Measurements from ENCODE around the gene ZMAT5. TPM values are rescaled to one million over a fixed set of nuclear protein-coding genes. Genes with fewer than 3 reads are reported as not detected.

Gene ZMAT5
- 20.5 and 21.0 TPM in 2 replicates for total RNA-seq (2022)
- Bru-seq, nascent RNA, result percentile 49 among the genes with signal in this experiment
- BruChase-seq, experiment 1, labeled RNA remaining after a 6-hour chase, result percentile 61 among the genes with signal in this experiment
- BruChase-seq, experiment 2, labeled RNA remaining after a 2-hour chase, result percentile 63 among the genes with signal in this experiment
- long read RNA-seq, transcript ZMAT5-201 (6 exons, 899 nt), result major isoform, 12 of 46 reads
- long read RNA-seq, partial matches to known transcripts, result 6 of 46 reads
- long read RNA-seq, other reads (novel, unspliced or antisense), result 28 of 46 reads

DNA sequence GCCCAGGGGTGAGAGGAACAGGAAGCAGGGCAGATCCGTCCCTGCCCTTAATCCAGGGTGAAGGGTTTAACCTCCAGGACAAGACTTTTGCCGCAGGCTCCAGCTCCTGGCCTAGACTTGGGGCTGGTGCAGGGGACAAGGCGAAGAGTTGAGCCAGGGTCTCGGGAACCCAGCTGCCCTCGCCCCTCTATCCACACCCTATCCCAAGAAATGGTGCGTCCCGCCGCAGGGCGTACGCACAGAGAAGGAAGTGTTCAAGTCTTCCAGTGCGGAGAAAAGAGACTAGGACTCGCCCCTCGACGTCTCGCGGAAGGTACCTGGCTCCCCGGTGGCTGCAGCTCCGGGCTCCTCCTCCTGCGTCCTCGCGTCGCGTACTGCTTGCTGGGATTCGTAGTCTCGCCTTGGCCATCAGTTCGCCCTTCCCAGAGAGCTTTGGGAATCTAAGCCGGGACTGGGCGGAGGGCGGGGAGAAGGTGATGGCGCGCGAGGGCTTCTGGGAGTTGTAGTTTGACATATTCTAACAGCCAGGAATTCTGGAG, at the start of gene ZMAT5:
TSS of gene ZMAT5 (minus strand) at position 376 of the 539 bp plus-strand sequence. CDS start 18,463 bp downstream, outside the sequence.
- intact Hi-C loops (cut with micrococcal nuclease; ENCODE audit: unreplicated experiment), result loop anchor here (5.0 kb wide), 1 partner anchor 64 kb away; no protein-coding TSS in a partner anchor
- BruUV-seq (replicated peaks), result no TSS peak
- TF ChIP-seq, protein P1, sequence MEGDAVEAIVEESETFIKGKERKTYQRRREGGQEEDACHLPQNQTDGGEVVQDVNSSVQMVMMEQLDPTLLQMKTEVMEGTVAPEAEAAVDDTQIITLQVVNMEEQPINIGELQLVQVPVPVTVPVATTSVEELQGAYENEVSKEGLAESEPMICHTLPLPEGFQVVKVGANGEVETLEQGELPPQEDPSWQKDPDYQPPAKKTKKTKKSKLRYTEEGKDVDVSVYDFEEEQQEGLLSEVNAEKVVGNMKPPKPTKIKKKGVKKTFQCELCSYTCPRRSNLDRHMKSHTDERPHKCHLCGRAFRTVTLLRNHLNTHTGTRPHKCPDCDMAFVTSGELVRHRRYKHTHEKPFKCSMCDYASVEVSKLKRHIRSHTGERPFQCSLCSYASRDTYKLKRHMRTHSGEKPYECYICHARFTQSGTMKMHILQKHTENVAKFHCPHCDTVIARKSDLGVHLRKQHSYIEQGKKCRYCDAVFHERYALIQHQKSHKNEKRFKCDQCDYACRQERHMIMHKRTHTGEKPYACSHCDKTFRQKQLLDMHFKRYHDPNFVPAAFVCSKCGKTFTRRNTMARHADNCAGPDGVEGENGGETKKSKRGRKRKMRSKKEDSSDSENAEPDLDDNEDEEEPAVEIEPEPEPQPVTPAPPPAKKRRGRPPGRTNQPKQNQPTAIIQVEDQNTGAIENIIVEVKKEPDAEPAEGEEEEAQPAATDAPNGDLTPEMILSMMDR (IDR thresholded peaks at IDR 0.05; ENCODE audit: unreplicated experiment), result no peak
- H3K27me3 Mint-ChIP-seq (ENCODE audit: unreplicated experiment), result no peaks in the 10 kb centered on the region
- DNase-seq, result peak; percentile 96
- peak within 1 kb of the TSS; percentile 94 for H3K27ac Mint-ChIP-seq (ENCODE audit: unreplicated experiment)
- H3K4me3 Mint-ChIP-seq (ENCODE audit: low read depth, unreplicated experiment), result peak within 1 kb of the TSS; percentile 98
- peaks cover 51% of the 10 kb centered on the region for H3K36me3 Mint-ChIP-seq (ENCODE audit: insufficient read depth, unreplicated experiment)
- H3K9me3 Mint-ChIP-seq (ENCODE audit: low read depth, unreplicated experiment), result no peaks in the 10 kb centered on the region
- peaks cover 31% of the 10 kb centered on the region for H3K4me1 Mint-ChIP-seq (ENCODE audit: low read depth, unreplicated experiment)
- CTCF ChIA-PET, result interaction anchor here (0.6 to 1.3 kb wide), 6 partner anchors 13 to 322 kb away, joined by 3 to 13 read pairs (median 4); no protein-coding TSS in a partner anchor

GRCh38 chr22:29816539-29816938, 49.7 kb upstream of the ZMAT5 start:
- H3K4me3 Mint-ChIP-seq (ENCODE audit: low read depth, unreplicated experiment), result no peak overlapping the region
- no TSS peak for BruUV-seq (replicated peaks)
- intact Hi-C loops (cut with micrococcal nuclease; ENCODE audit: unreplicated experiment), result no loop called here
- no peaks in the 10 kb centered on the region for H3K27me3 Mint-ChIP-seq (ENCODE audit: unreplicated experiment)
- no peak for DNase-seq
- H3K9me3 Mint-ChIP-seq (ENCODE audit: low read depth, unreplicated experiment), result no peaks in the 10 kb centered on the region
- H3K4me1 Mint-ChIP-seq (ENCODE audit: low read depth, unreplicated experiment), result peaks cover 34% of the 10 kb centered on the region
- no peak overlapping the region for H3K27ac Mint-ChIP-seq (ENCODE audit: unreplicated experiment)
- H3K36me3 Mint-ChIP-seq (ENCODE audit: insufficient read depth, unreplicated experiment), result peaks cover 51% of the 10 kb centered on the region
- CTCF ChIA-PET, result no interaction called here
- TF ChIP-seq, protein P1 (IDR thresholded peaks at IDR 0.05; ENCODE audit: unreplicated experiment), result no peak

DNA sequence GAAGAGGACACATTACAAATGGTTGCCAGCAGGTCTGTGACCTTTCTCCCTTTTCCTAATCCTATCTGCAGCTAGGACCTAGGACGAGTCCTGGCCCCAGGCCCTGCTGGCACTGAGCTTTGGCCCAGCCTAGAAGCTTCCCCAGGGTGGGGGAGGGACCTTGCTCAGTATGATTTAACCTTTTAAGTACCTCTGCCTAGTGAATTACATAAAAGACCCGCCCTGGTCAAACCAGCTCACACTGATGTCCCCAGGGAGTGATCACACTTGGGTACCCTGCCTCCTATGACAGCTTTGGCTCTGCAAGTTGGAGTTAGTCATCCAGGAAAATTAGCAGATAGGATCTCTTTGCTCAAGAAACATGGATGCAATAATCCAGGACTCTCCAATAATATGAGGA, 49.3 kb upstream of the ZMAT5 start:
- intact Hi-C loops (cut with micrococcal nuclease; ENCODE audit: unreplicated experiment), result no loop called here
- no peaks in the 10 kb centered on the region for H3K27me3 Mint-ChIP-seq (ENCODE audit: unreplicated experiment)
- BruUV-seq (replicated peaks), result no TSS peak
- no peak overlapping the region for H3K4me3 Mint-ChIP-seq (ENCODE audit: low read depth, unreplicated experiment)
- no peak overlapping the region for H3K27ac Mint-ChIP-seq (ENCODE audit: unreplicated experiment)
- H3K4me1 Mint-ChIP-seq (ENCODE audit: low read depth, unreplicated experiment), result peaks cover 34% of the 10 kb centered on the region
- H3K36me3 Mint-ChIP-seq (ENCODE audit: insufficient read depth, unreplicated experiment), result peaks cover 51% of the 10 kb centered on the region
- H3K9me3 Mint-ChIP-seq (ENCODE audit: low read depth, unreplicated experiment), result no peaks in the 10 kb centered on the region
- CTCF ChIA-PET, result no interaction called here
- DNase-seq, result no peak
- TF ChIP-seq, protein P1 (IDR thresholded peaks at IDR 0.05; ENCODE audit: unreplicated experiment), result no peak

DNA sequence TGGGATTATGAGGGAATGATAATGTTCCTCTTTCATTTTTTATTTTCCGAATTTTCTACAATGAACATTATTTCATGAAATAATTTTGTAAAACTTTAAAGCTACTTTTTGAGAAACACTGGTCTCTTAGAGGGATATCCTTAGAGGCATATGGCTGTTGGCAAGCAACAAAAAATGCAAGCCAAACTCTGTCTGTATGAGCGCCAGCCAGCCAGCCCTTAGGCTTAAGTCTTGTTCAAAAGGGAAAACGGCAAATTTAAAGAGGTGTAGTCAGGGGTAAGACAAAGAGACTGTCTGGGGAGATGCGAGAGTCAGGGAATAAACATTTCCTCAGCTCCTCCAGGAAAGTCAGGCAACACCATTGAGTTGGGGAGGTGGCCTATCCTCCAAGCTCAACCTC, 48.8 kb upstream of the ZMAT5 start:
- BruUV-seq (replicated peaks), result no TSS peak
- Mint-ChIP-seq H3K4me1 (ENCODE audit: low read depth, unreplicated experiment) (peaks cover 31% of the 10 kb centered on the region), H3K9me3 (ENCODE audit: low read depth, unreplicated experiment) (no peaks in the 10 kb centered on the region), H3K36me3 (ENCODE audit: insufficient read depth, unreplicated experiment) (peaks cover 48% of the 10 kb centered on the region), H3K4me3 (ENCODE audit: low read depth, unreplicated experiment) (no peak overlapping the region), H3K27ac (ENCODE audit: unreplicated experiment) (no peak overlapping the region), H3K27me3 (ENCODE audit: unreplicated experiment) (no peaks in the 10 kb centered on the region)
- TF ChIP-seq, protein P1 (IDR thresholded peaks at IDR 0.05; ENCODE audit: unreplicated experiment), result no peak
- CTCF ChIA-PET, result no interaction called here
- no peak for DNase-seq
- intact Hi-C loops (cut with micrococcal nuclease; ENCODE audit: unreplicated experiment), result no loop called here

All from Calu3 (cell line).